HepG2 (cell line): ENCODE measurements around the gene FIBP. TPM values are rescaled to one million over a fixed set of nuclear protein-coding genes. Genes with fewer than 3 reads are reported as not detected.

ENCODE experiments used
- BCL6 ChIP-seq: IDR thresholded peaks from 2 replicates; pipeline ENCODE4 v1.6.1; 2016; ENCODE audit warnings: missing genetic modification reagents, missing compliant biosample characterization
- BHLHE40 ChIP-seq: IDR thresholded peaks from 2 replicates; pipeline ENCODE4 v1.6.1; 2011; ENCODE audit warnings: low read length, improper control_type of control experiment
- BRD4 ChIP-seq: sonication (generic); formaldehyde crosslinking; IDR thresholded peaks from 2 replicates; pipeline ENCODE4 v1.4.0; 2020; ENCODE audit warnings: missing genetic modification reagents
- HOXA3 ChIP-seq: sonication (generic); formaldehyde crosslinking; IDR thresholded peaks from 2 replicates; pipeline ENCODE4 v1.5.0; 2020; ENCODE audit warnings: missing genetic modification reagents
- KLF12 ChIP-seq: sonication (generic); formaldehyde crosslinking; IDR thresholded peaks from 2 replicates; pipeline ENCODE4 v1.4.0; 2020; ENCODE audit warnings: missing genetic modification reagents, borderline replicate concordance
- MTA3 ChIP-seq: sonication (generic); formaldehyde crosslinking; IDR thresholded peaks from 2 replicates; pipeline ENCODE4 v1.4.0; 2020; ENCODE audit warnings: missing genetic modification reagents
- NR2F6 ChIP-seq, 2 experiments: IDR thresholded peaks; 2 replicates each; pipeline ENCODE4 v1.6.1; 2016; ENCODE audit warnings: antibody characterized with exemption in 1 of 2, mild to moderate bottlenecking in 1 of 2
- PHF20 ChIP-seq: sonication (generic); formaldehyde crosslinking; IDR thresholded peaks from 2 replicates; pipeline ENCODE4 v1.5.0; 2020; ENCODE audit warnings: mild to moderate bottlenecking, missing genetic modification reagents
- POLR2A ChIP-seq, 2 experiments: IDR thresholded peaks; 2 replicates each; pipeline ENCODE4 v1.6.1; 2011; ENCODE audit warnings: low read depth in 2 of 2, low read length in 2 of 2, mild to moderate bottlenecking in 1 of 2, moderate library complexity in 1 of 2; ENCODE audit not compliant: insufficient read depth in 1 of 2
- SNAI1 ChIP-seq: sonication (generic); formaldehyde crosslinking; IDR thresholded peaks from 2 replicates; pipeline ENCODE4 v1.5.0; 2020; ENCODE audit warnings: mild to moderate bottlenecking, missing genetic modification reagents, borderline replicate concordance
- TBX2 ChIP-seq: sonication (generic); formaldehyde crosslinking; IDR thresholded peaks from 2 replicates; pipeline ENCODE4 v1.5.0; 2020; ENCODE audit warnings: missing genetic modification reagents, mild to moderate bottlenecking, borderline replicate concordance
- TEAD3 ChIP-seq: optimal IDR thresholded peaks from 2 replicates; pipeline ENCODE3; 2016; ENCODE audit warnings: borderline replicate concordance
- ZMYM3 ChIP-seq: sonication (generic); formaldehyde crosslinking; IDR thresholded peaks from 2 replicates; pipeline ENCODE4 v1.5.1; 2020; ENCODE audit warnings: mild to moderate bottlenecking, missing genetic modification reagents
- ZNF333 ChIP-seq: sonication (generic); formaldehyde crosslinking; IDR thresholded peaks from 2 replicates; pipeline ENCODE4 v1.4.0; 2020; ENCODE audit warnings: mild to moderate bottlenecking, missing genetic modification reagents, borderline replicate concordance
- ZNF350 ChIP-seq: sonication (generic); formaldehyde crosslinking; IDR thresholded peaks from 2 replicates; pipeline ENCODE4 v1.4.0; 2020; ENCODE audit warnings: mild to moderate bottlenecking, low read depth, missing genetic modification reagents, borderline replicate concordance
- ZNF367 ChIP-seq: sonication (generic); formaldehyde crosslinking; IDR thresholded peaks from 2 replicates; pipeline ENCODE4 v1.4.0; 2020; ENCODE audit warnings: missing genetic modification reagents, borderline replicate concordance
- ZNF451 ChIP-seq: sonication (generic); formaldehyde crosslinking; IDR thresholded peaks from 2 replicates; pipeline ENCODE4 v1.5.0; 2020; ENCODE audit warnings: mild to moderate bottlenecking, missing genetic modification reagents
- ZNF558 ChIP-seq: sonication (generic); formaldehyde crosslinking; IDR thresholded peaks from 2 replicates; pipeline ENCODE4 v1.9.0; 2022; ENCODE audit warnings: mild to moderate bottlenecking, missing genetic modification reagents, borderline replicate concordance
- ZNF605 ChIP-seq: sonication (generic); formaldehyde crosslinking; IDR thresholded peaks from 2 replicates; pipeline ENCODE4 v1.8.0; 2022; ENCODE audit warnings: mild to moderate bottlenecking, missing genetic modification reagents
- ZNF720 ChIP-seq: sonication (generic); formaldehyde crosslinking; IDR thresholded peaks from 2 replicates; pipeline ENCODE4 v1.4.0; 2020; ENCODE audit warnings: missing genetic modification reagents
- ZNF788 ChIP-seq: sonication (generic); formaldehyde crosslinking; IDR thresholded peaks from 2 replicates; pipeline ENCODE4 v1.5.0; 2020; ENCODE audit warnings: mild to moderate bottlenecking, missing genetic modification reagents, borderline replicate concordance
- polyA plus RNA-seq, 8 experiments: library from polyadenylated mRNA; depleted of rRNA in 3 of 8; stranded (reverse) in 7 of 8; unstranded in 1 of 8; fragments of >200 nt; fragmentation: Illumina TruSeq in 4 of 8; extraction: Trizol in 4 of 8; gene quantifications; 2 replicates each; pipeline versions ENCODE4 v1.2.1 to v1.2.3, GENCODE V29; 2011 to 2016; ENCODE audit warnings: low read depth in 4 of 8, missing spikeins in 1 of 8, mixed read lengths in 1 of 8; ENCODE audit not compliant: insufficient read depth in 1 of 8
- total RNA-seq, 5 experiments: library from RNA; depleted of rRNA; stranded (reverse); fragments of >200 nt; fragmentation: Illumina TruSeq; extraction: Trizol; gene quantifications; 2 replicates each; pipeline ENCODE4 v1.2.3, GENCODE V29; 2016; ENCODE audit warnings: low read depth in 1 of 5
- TF ChIP-seq, protein P1 (sequence below): fragments of 450-650 bp; IDR thresholded peaks from 2 replicates; pipeline ENCODE4 v1.6.1; 2016
- TF ChIP-seq, protein P2 (sequence below): sonication (generic); formaldehyde crosslinking; IDR thresholded peaks from 2 replicates; pipeline ENCODE4 v1.5.0; 2020; ENCODE audit warnings: mild to moderate bottlenecking, missing genetic modification reagents
- TF ChIP-seq, protein P3 (sequence below): IDR thresholded peaks from 2 replicates; pipeline ENCODE4 v1.6.1; 2016
- TF ChIP-seq, protein P4 (sequence below): sonication (generic); formaldehyde crosslinking; IDR thresholded peaks from 2 replicates; pipeline ENCODE4 v1.4.0; 2020; ENCODE audit warnings: mild to moderate bottlenecking, missing genetic modification reagents

FIBP gene
- total and polyA plus RNA-seq, 2 of the 13 experiments (the other 11 are each of a cell fraction or from before 2014, with no cell fraction given) = 42.9 to 62.1 TPM

DNA sequence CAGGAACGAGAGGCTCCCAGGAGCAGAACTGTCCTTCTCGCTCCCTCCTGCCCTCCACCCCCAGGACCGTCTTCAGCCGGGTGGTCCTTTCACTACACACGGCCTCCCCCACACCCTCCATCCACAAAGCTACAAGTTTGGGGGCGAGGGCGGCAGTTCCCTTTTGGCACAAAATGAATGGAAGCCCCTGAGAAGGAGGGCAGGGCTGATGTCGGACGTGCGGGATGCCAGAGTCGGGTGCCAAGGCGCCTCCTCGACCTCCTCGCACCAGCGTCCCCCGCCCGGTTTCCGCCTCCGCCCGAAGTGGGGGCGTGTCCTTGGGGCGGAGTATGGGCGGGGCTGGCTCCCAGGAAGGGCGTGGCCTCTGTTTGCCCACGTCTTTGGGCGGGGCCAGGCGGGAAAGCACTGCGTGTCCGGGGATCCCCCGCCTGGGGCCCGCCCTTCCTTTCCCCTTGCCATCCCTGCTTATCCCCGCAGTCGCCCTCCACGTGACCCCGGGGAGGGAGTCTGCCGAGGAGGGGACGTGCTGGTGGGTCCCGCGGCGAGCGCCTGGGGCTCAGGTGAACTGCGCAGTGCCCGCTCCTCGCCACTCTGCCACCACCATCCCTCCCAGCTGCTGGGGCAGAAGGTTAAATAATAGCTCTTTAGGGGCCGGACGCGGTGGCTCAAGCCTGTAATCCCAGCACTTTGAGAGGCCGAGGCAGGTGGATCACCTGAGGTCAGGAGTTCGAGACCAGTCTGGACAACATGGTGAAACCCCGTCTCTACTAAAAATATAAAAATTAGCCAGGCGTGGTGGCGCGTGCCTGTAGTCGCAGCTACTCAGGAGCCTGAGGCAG is 14.7 kb downstream of the FIBP start (continued):
- TF ChIP-seq HOXA3 (CRISPR knock-in tag) = peak; percentile 69
- TF ChIP-seq, protein P1, sequence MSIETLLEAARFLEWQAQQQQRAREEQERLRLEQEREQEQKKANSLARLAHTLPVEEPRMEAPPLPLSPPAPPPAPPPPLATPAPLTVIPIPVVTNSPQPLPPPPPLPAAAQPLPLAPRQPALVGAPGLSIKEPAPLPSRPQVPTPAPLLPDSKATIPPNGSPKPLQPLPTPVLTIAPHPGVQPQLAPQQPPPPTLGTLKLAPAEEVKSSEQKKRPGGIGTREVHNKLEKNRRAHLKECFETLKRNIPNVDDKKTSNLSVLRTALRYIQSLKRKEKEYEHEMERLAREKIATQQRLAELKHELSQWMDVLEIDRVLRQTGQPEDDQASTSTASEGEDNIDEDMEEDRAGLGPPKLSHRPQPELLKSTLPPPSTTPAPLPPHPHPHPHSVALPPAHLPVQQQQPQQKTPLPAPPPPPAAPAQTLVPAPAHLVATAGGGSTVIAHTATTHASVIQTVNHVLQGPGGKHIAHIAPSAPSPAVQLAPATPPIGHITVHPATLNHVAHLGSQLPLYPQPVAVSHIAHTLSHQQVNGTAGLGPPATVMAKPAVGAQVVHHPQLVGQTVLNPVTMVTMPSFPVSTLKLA = peak; percentile 46
- peak; percentile 83 for TF ChIP-seq ZNF350
- TF ChIP-seq, protein P2, sequence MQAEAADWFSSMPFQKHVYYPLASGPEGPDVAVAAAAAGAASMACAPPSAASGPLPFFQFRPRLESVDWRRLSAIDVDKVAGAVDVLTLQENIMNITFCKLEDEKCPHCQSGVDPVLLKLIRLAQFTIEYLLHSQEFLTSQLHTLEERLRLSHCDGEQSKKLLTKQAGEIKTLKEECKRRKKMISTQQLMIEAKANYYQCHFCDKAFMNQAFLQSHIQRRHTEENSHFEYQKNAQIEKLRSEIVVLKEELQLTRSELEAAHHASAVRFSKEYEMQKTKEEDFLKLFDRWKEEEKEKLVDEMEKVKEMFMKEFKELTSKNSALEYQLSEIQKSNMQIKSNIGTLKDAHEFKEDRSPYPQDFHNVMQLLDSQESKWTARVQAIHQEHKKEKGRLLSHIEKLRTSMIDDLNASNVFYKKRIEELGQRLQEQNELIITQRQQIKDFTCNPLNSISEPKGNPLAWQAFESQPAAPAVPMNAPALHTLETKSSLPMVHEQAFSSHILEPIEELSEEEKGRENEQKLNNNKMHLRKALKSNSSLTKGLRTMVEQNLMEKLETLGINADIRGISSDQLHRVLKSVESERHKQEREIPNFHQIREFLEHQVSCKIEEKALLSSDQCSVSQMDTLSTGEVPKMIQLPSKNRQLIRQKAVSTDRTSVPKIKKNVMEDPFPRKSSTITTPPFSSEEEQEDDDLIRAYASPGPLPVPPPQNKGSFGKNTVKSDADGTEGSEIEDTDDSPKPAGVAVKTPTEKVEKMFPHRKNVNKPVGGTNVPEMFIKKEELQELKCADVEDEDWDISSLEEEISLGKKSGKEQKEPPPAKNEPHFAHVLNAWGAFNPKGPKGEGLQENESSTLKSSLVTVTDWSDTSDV (CRISPR knock-in tag) = peak; percentile 64; the same call in 1 of the 2 replicates
- TF ChIP-seq SNAI1 = 0 out of 2 replicates have a peak, but pooled peaks have one; percentile 52
- no peak for TF ChIP-seq ZNF333 (CRISPR knock-in tag)
- TF ChIP-seq, protein P3, sequence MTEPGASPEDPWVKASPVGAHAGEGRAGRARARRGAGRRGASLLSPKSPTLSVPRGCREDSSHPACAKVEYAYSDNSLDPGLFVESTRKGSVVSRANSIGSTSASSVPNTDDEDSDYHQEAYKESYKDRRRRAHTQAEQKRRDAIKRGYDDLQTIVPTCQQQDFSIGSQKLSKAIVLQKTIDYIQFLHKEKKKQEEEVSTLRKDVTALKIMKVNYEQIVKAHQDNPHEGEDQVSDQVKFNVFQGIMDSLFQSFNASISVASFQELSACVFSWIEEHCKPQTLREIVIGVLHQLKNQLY (CRISPR knock-in tag) = peak; percentile 74; the same call in 1 of the 2 replicates
- TF ChIP-seq ZNF367 = no peak
- peak; percentile 74 for TF ChIP-seq TBX2 (CRISPR knock-in tag)
- TF ChIP-seq ZNF558 = 0 out of 2 replicates have a peak, but pooled peaks have one; percentile 44
- TF ChIP-seq ZNF605 = peak; percentile 27; the same call in 1 of the 2 replicates
- TF ChIP-seq ZNF451 = peak; percentile 79; the same call in 1 of the 2 replicates
- peak; percentile 15 to 77; a peak in 2 of 4 replicates for TF ChIP-seq POLR2A (IDR thresholded peaks at IDR 0.05; ENCODE audit: insufficient read depth in 1 of 2, low read depth in 2 of 2, low read length in 2 of 2)
- TF ChIP-seq TEAD3 (CRISPR knock-in tag) = peak; percentile 30
- TF ChIP-seq ZMYM3 (CRISPR knock-in tag) = peak; percentile 97
- TF ChIP-seq NR2F6 (IDR thresholded peaks at IDR 0.05) = 0 out of 2 replicates have a peak, but pooled peaks have one; percentile 10
- TF ChIP-seq NR2F6 (CRISPR knock-in tag; IDR thresholded peaks at IDR 0.05) = no peak
- no peak for TF ChIP-seq BRD4 (CRISPR knock-in tag)
- TF ChIP-seq PHF20 = peak; percentile 28; the same call in 1 of the 2 replicates
- peak; percentile 45 for TF ChIP-seq BCL6 (CRISPR knock-in tag)
- no peak for TF ChIP-seq BHLHE40
- TF ChIP-seq, protein P4, sequence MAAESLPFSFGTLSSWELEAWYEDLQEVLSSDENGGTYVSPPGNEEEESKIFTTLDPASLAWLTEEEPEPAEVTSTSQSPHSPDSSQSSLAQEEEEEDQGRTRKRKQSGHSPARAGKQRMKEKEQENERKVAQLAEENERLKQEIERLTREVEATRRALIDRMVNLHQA (CRISPR knock-in tag) = no peak
- TF ChIP-seq KLF12 = peak; percentile 88; the same call in 1 of the 2 replicates
- no peak for TF ChIP-seq MTA3 (CRISPR knock-in tag)
- peak; percentile 84; the same call in 1 of the 2 replicates for TF ChIP-seq ZNF788 (CRISPR knock-in tag)
- TF ChIP-seq ZNF720 (CRISPR knock-in tag) = no peak
